Panc1 (cell line): ENCODE results near the gene BCCIP. TPM values are rescaled to one million over a fixed set of nuclear protein-coding genes. Genes with fewer than 3 reads are reported as not detected.

Experiments used
- ATAC-seq: fragments of 200-7000 bp; cut with Tn5 transposase; 2 replicates; pipeline ENCODE4 v1.9.1; 2020; ENCODE audit warnings: mild to moderate bottlenecking, moderate library complexity
- BruUV-seq: library from RNA; stranded (reverse); fragments of 400-500 nt; replicated peaks from 2 replicates; lab custom pipeline; 2021; lab: Mats Ljungman, UMichigan
- CTCF ChIA-PET: fragments of 300-600 bp; sonication (Branson Sonifier 250); formaldehyde crosslinking; loops from one replicate; lab custom pipeline; 2022; ENCODE audit warnings: antibody characterized with exemption; lab: Charles Lee
- POLR2A ChIA-PET: fragments of 300-600 bp; sonication (Branson Sonifier 250); formaldehyde crosslinking; loops from one replicate; lab custom pipeline; 2022; ENCODE audit warnings: antibody characterized with exemption; lab: Charles Lee
- DNase-seq: peaks from one replicate; pipeline ENCODE4 v3.0.0-alpha.2; 2010; ENCODE audit warnings: low read depth, low spot score
- H3K27ac ChIP-seq: 2 replicates; pipeline ENCODE4 v1.5.1; 2011; ENCODE audit warnings: mild to moderate bottlenecking, low read length, inconsistent platforms
- H3K27me3 ChIP-seq: fragments of 200-500 bp; sonication (Bioruptor generic); 2 replicates; pipeline ENCODE4 v1.6.0; 2014; ENCODE audit warnings: low read length, inconsistent platforms; ENCODE audit not compliant: control insufficient read depth, insufficient read depth
- H3K36me3 ChIP-seq: fragments of 200-500 bp; sonication (Bioruptor generic); 2 replicates; pipeline ENCODE4 v1.5.1; 2014; ENCODE audit warnings: inconsistent platforms, mild to moderate bottlenecking, low read length, moderate library complexity; ENCODE audit not compliant: control insufficient read depth, insufficient read depth
- H3K4me1 ChIP-seq: 2 replicates; pipeline ENCODE4 v1.5.1; 2011; ENCODE audit warnings: inconsistent platforms, mild to moderate bottlenecking, low read length, moderate library complexity; ENCODE audit not compliant: control insufficient read depth, insufficient read depth
- H3K4me3 ChIP-seq, 2 experiments: 2 replicates each; pipeline ENCODE4 v1.5.1; 2011 to 2012; ENCODE audit warnings: low read depth in 2 of 2, low read length in 2 of 2, mild to moderate bottlenecking in 2 of 2, inconsistent platforms in 1 of 2, moderate library complexity in 1 of 2
- H3K9me3 ChIP-seq: fragments of 200-500 bp; sonication (Bioruptor generic); 2 replicates; pipeline ENCODE4 v1.5.1; 2014; ENCODE audit warnings: low read depth, mild to moderate bottlenecking, inconsistent platforms, low read length, moderate library complexity; ENCODE audit not compliant: control insufficient read depth, insufficient read depth
- CTCF ChIP-seq: fragments of 450-650 bp; IDR thresholded peaks from 2 replicates; pipeline ENCODE4 v1.5.1; 2017; ENCODE audit warnings: mild to moderate bottlenecking
- POLR2AphosphoS5 ChIP-seq: IDR thresholded peaks from 2 replicates; pipeline ENCODE4 v1.6.1; 2012; ENCODE audit warnings: mild to moderate bottlenecking, low read depth, low read length, moderate library complexity
- SIN3A ChIP-seq: IDR thresholded peaks from 2 replicates; pipeline ENCODE4 v1.6.1; 2012; ENCODE audit warnings: low read depth, mild to moderate bottlenecking, low read length, moderate library complexity, borderline replicate concordance; ENCODE audit not compliant: insufficient read depth
- TCF7L2 ChIP-seq: IDR thresholded peaks from 2 replicates; pipeline ENCODE4 v1.6.1; 2011; ENCODE audit warnings: mild to moderate bottlenecking, low read depth, low read length, inconsistent platforms
- in situ Hi-C: cut with HindIII; loops from 2 replicates; pipeline ENCODE4 v1.10.0; 2016; ENCODE audit warnings: low sequenced_read_pairs, low pct_unique_long_range_greater_than_20kb
- intact Hi-C: fragments of 100-400 bp; cut with micrococcal nuclease; formaldehyde crosslinking; loops from one replicate; pipeline ENCODE4 v1.10.0; 2022; ENCODE audit not compliant: unreplicated experiment
- total RNA-seq: library from RNA; stranded (reverse); gene quantifications from one replicate; pipeline ENCODE4 v1.2.1, GENCODE V29; 2021; ENCODE audit not compliant: unreplicated experiment
- TF ChIP-seq, protein P1 (sequence below), 2 experiments: IDR thresholded peaks; 2 replicates each; pipeline ENCODE4 v1.6.1; 2011 to 2012; ENCODE audit warnings: low read depth in 2 of 2, control low read depth in 1 of 2, low read length in 1 of 2, mild to moderate bottlenecking in 1 of 2, moderate library complexity in 1 of 2; ENCODE audit not compliant: insufficient read depth in 1 of 2

Gene BCCIP
- total RNA-seq, 1 experiment from 2014 or later: 123 TPM

DNA sequence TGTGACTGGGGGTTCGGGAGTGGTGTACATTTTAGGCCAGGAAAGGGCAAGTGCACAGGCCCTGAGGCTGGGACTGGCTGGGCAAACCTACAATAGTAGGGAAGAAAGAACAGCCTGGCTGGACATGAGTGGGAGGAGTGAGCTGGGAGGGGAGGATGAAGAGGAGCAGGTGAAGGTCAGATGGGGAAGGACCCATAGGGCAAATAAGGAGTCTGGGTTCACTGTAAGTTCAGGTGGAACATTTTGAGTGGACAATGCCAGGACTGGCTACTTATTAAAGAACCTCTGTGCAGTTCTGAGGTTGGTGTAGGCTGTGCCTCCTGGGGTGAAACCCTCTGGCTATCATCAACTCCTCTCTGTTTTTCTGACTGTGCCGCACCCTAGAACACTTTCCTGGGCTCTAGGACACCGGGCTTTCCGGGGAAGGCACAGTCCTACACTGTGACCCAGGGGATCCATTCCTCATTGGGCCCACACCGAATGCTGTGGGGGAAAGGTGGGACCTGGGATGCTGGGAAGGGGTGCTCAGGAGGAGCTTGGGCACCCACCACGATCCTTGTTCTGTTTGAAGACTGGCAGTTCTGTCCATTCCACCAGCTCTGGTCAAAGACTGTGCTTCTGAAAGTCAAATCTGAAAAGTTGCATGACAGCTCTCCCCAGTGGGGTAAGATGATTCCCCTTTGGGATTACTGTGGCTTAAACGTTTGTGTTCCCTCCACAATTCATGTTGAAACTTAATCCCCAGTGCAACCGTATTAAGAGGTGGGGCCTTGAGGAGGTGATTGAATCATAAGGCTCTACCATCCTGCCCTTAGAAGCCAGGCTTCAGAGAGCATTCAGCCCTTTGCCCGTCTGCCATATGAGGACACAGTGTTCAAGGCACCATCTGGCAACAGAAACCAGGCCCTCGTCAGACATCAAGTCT lies 43.7 kb upstream of the BCCIP start:
- intact Hi-C loops: no loop called here
- no peak overlapping the region for H3K27ac ChIP-seq
- POLR2A ChIA-PET: no interaction called here
- H3K9me3 ChIP-seq: no peaks in the 10 kb centered on the region
- no peak for ATAC-seq
- CTCF ChIA-PET: no interaction called here
- in situ Hi-C loops: no loop called here
- TF ChIP-seq TCF7L2 (no peak), SIN3A (no peak), CTCF (no peak), POLR2AphosphoS5 (no peak)
- TF ChIP-seq, protein P1, sequence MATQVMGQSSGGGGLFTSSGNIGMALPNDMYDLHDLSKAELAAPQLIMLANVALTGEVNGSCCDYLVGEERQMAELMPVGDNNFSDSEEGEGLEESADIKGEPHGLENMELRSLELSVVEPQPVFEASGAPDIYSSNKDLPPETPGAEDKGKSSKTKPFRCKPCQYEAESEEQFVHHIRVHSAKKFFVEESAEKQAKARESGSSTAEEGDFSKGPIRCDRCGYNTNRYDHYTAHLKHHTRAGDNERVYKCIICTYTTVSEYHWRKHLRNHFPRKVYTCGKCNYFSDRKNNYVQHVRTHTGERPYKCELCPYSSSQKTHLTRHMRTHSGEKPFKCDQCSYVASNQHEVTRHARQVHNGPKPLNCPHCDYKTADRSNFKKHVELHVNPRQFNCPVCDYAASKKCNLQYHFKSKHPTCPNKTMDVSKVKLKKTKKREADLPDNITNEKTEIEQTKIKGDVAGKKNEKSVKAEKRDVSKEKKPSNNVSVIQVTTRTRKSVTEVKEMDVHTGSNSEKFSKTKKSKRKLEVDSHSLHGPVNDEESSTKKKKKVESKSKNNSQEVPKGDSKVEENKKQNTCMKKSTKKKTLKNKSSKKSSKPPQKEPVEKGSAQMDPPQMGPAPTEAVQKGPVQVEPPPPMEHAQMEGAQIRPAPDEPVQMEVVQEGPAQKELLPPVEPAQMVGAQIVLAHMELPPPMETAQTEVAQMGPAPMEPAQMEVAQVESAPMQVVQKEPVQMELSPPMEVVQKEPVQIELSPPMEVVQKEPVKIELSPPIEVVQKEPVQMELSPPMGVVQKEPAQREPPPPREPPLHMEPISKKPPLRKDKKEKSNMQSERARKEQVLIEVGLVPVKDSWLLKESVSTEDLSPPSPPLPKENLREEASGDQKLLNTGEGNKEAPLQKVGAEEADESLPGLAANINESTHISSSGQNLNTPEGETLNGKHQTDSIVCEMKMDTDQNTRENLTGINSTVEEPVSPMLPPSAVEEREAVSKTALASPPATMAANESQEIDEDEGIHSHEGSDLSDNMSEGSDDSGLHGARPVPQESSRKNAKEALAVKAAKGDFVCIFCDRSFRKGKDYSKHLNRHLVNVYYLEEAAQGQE (IDR thresholded peaks at IDR 0.05; ENCODE audit: insufficient read depth in 1 of 2, low read depth in 2 of 2, low read length in 1 of 2): no peak
- no peak overlapping the region for H3K4me3 ChIP-seq
- no peak for DNase-seq
- no peaks in the 10 kb centered on the region for H3K36me3 ChIP-seq
- H3K27me3 ChIP-seq: no peaks in the 10 kb centered on the region
- no peaks in the 10 kb centered on the region for H3K4me1 ChIP-seq
- no TSS peak for BruUV-seq

DNA sequence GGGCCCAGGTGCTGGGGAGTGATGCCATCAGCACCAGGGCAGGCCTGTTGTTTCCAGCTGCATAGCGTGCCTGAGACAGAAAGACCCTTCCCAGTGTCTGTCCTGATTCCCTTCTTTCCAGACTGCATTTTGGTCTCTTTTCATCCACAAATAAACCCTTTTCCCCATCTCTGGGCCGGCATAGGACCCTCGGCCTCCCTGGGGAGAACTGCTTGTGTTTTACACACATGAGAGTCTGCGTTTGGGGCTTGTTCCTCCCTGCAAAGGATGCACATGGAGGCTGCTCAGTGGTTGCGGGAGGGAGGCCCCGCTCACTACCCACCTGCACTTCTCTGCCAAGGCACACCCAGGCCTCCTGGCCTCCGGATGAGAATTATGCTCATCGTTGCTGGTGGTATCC lies 42.0 kb upstream of the BCCIP start:
- no TSS peak for BruUV-seq
- Histone ChIP-seq H3K4me3 (no peak overlapping the region), H3K9me3 (no peaks in the 10 kb centered on the region), H3K27me3 (no peaks in the 10 kb centered on the region), H3K4me1 (no peaks in the 10 kb centered on the region), H3K27ac (no peak overlapping the region), H3K36me3 (no peaks in the 10 kb centered on the region)
- ATAC-seq (no peak), DNase-seq (no peak)
- in situ Hi-C loops (no loop called here), intact Hi-C loops (no loop called here)
- ChIA-PET CTCF (no interaction called here), POLR2A (no interaction called here)
- no peak for TF ChIP-seq SIN3A
- no peak for TF ChIP-seq TCF7L2
- no peak for TF ChIP-seq CTCF
- TF ChIP-seq POLR2AphosphoS5: no peak
- TF ChIP-seq, protein P1 (IDR thresholded peaks at IDR 0.05; ENCODE audit: insufficient read depth in 1 of 2, low read depth in 2 of 2, low read length in 1 of 2): no peak
